Endothelial cell of umbilical vein (primary cell): ENCODE results near the gene GDPD3. TPM values are rescaled to one million over a fixed set of nuclear protein-coding genes. Genes with fewer than 3 reads are reported as not detected.

Experiments
- BruUV-seq: library from RNA; stranded (reverse); fragments of 400-500 nt; replicated peaks from 2 replicates; lab custom pipeline; 2021; lab: Mats Ljungman, UMichigan
- CTCF ChIA-PET: fragments of 300-600, 350-600 bp; sonication (Branson Sonifier 250); formaldehyde crosslinking; loops from one replicate; lab custom pipeline; 2021; ENCODE audit warnings: antibody characterized with exemption, inconsistent platforms; lab: Charles Lee
- POLR2A ChIA-PET: fragments of 300-600, 350-600 bp; sonication (Branson Sonifier 250); formaldehyde crosslinking; loops from one replicate; lab custom pipeline; 2021; ENCODE audit warnings: antibody characterized with exemption, inconsistent platforms; lab: Charles Lee
- DNase-seq: peaks from one replicate; pipeline ENCODE4 v3.0.0-alpha.2; 2011; ENCODE audit warnings: low read depth, low spot score
- FAIRE-seq: peaks from 2 replicates; lab custom pipeline; 2011; peaks lifted over from hg19 to GRCh38; lab: Jason Lieb, UNC
- H2AFZ ChIP-seq: 2 replicates; pipeline ENCODE4 v1.6.0; 2012; ENCODE audit warnings: low read depth, low read length, control low read depth, inconsistent platforms
- H3K27ac ChIP-seq: 2 replicates; pipeline ENCODE4 v1.5.1; 2011; ENCODE audit warnings: low read depth, mild to moderate bottlenecking, control low read depth, low read length, moderate library complexity; ENCODE audit not compliant: insufficient read depth
- H3K27me3 ChIP-seq, 2 experiments: 2 replicates each; pipeline versions ENCODE4 v1.6.0 to v1.6.1; 2011; ENCODE audit warnings: low read length in 2 of 2, mixed read lengths in 1 of 2; ENCODE audit not compliant: control insufficient read depth in 2 of 2, insufficient read depth in 2 of 2
- H3K36me3 ChIP-seq, 2 experiments: 2 replicates in 1 of 2; 3 replicates in 1 of 2; pipeline ENCODE4 v1.5.1; 2011; ENCODE audit warnings: low read length in 2 of 2, mild to moderate bottlenecking in 1 of 2, moderate library complexity in 1 of 2; ENCODE audit not compliant: control insufficient read depth in 2 of 2, insufficient read depth in 2 of 2; ENCODE audit errors: extremely low read depth in 1 of 2
- H3K4me1 ChIP-seq: 3 replicates; pipeline ENCODE4 v1.5.1; 2011; ENCODE audit warnings: mild to moderate bottlenecking, low read length; ENCODE audit not compliant: control insufficient read depth, insufficient read depth; ENCODE audit errors: extremely low read depth
- H3K4me2 ChIP-seq: 2 replicates; pipeline ENCODE4 v1.6.1; 2011; ENCODE audit warnings: low read length, control low read depth, mixed read lengths; ENCODE audit not compliant: insufficient read depth
- H3K4me3 ChIP-seq, 3 experiments: fragments of 200-600 bp in 1 of 3; sonication (generic), shearing (Covaris generic) in 1 of 3; replicated peaks in 1 of 3; 2 replicates each; pipeline ENCODE4 v1.5.1; 2011 to 2016; ENCODE audit warnings: control low read depth in 3 of 3, low read length in 3 of 3, mild to moderate bottlenecking in 2 of 3, inconsistent platforms in 1 of 3, low read depth in 1 of 3, moderate library complexity in 1 of 3; ENCODE audit not compliant: insufficient read depth in 1 of 3
- H3K79me2 ChIP-seq: 2 replicates; pipeline ENCODE4 v1.6.0; 2012; ENCODE audit warnings: low read length, inconsistent platforms; ENCODE audit not compliant: control insufficient read depth, insufficient read depth
- H3K9ac ChIP-seq: replicated peaks from 2 replicates; pipeline ENCODE3; 2011; ENCODE audit warnings: low read length, control low read depth; ENCODE audit not compliant: insufficient read depth; ENCODE audit errors: extremely low read depth
- H3K9me1 ChIP-seq: replicated peaks from 3 replicates; pipeline ENCODE4 v1.6.0; 2011; ENCODE audit warnings: mild to moderate bottlenecking, low read length; ENCODE audit not compliant: control insufficient read depth, insufficient read depth; ENCODE audit errors: extremely low read depth
- H3K9me3 ChIP-seq: replicated peaks from 2 replicates; pipeline ENCODE4 v1.5.1; 2012; ENCODE audit warnings: low read length, inconsistent platforms; ENCODE audit not compliant: control insufficient read depth, insufficient read depth
- H4K20me1 ChIP-seq: replicated peaks from 2 replicates; pipeline ENCODE3; 2011; ENCODE audit warnings: mild to moderate bottlenecking, low read length; ENCODE audit not compliant: control insufficient read depth, insufficient read depth; ENCODE audit errors: extremely low read depth
- FOS ChIP-seq: IDR thresholded peaks from 2 replicates; pipeline ENCODE4 v1.6.1; 2011; ENCODE audit warnings: mild to moderate bottlenecking, low read length, moderate library complexity, borderline replicate concordance; ENCODE audit not compliant: insufficient read depth
- GATA2 ChIP-seq: IDR thresholded peaks from 2 replicates; pipeline ENCODE4 v1.7.0; 2011; ENCODE audit warnings: low read depth, mild to moderate bottlenecking, moderate library complexity, mixed read lengths, low read length; ENCODE audit not compliant: insufficient read length, insufficient read depth
- JUN ChIP-seq: IDR thresholded peaks from 2 replicates; pipeline ENCODE4 v1.6.1; 2011; ENCODE audit warnings: borderline replicate concordance, low read depth; ENCODE audit not compliant: insufficient read length, insufficient read depth
- MYC ChIP-seq: IDR thresholded peaks from one replicate; pipeline ENCODE4 v1.6.1; 2011; ENCODE audit warnings: mild to moderate bottlenecking, low read depth, low read length
- POLR2AphosphoS5 ChIP-seq: IDR thresholded peaks from 2 replicates; pipeline ENCODE4 v1.6.1; 2012; ENCODE audit warnings: low read depth, mild to moderate bottlenecking, control low read depth, low read length, moderate library complexity; ENCODE audit not compliant: insufficient read depth
- dilution Hi-C: fragments of 300-500 bp; cut with MboI; formaldehyde crosslinking; loops from one replicate; pipeline ENCODE4 v1.15.0; 2019; ENCODE audit warnings: low sequenced_read_pairs; ENCODE audit not compliant: extremely low pct_ligation_motif_present
- intact Hi-C: fragments of 100-400 bp; cut with micrococcal nuclease; formaldehyde crosslinking; loops from one replicate; pipeline ENCODE4 v1.10.0; 2022
- polyA plus RNA-seq, 4 experiments: library from polyadenylated mRNA; depleted of rRNA in 3 of 4; stranded (reverse) in 3 of 4; unstranded in 1 of 4; fragments of >200 nt; gene quantifications; 2 replicates each; pipeline versions ENCODE4 v1.2.1 to v1.2.3, GENCODE V29; 2011 to 2012; ENCODE audit warnings: missing spikeins in 1 of 4
- total RNA-seq: library from RNA; stranded (reverse); gene quantifications from 2 replicates; pipeline ENCODE4 v1.2.3, GENCODE V29; 2021
- TF ChIP-seq, protein P1 (sequence below), 2 donors: IDR thresholded peaks; 1 replicate in 1 of 2; 2 replicates in 1 of 2; pipeline ENCODE4 v1.5.1; 2011; ENCODE audit warnings: low read length in 2 of 2, mild to moderate bottlenecking in 2 of 2, moderate library complexity in 2 of 2, control low read depth in 1 of 2, inconsistent platforms in 1 of 2, low read depth in 1 of 2; ENCODE audit not compliant: insufficient read depth in 1 of 2; ENCODE audit errors: extremely low read depth in 1 of 2

Gene GDPD3
- total and polyA plus RNA-seq, 2 donors (not counting 3 experiments of a cell fraction or from before 2014, with no cell fraction given), result 8.0 to 18.6 TPM

DNA sequence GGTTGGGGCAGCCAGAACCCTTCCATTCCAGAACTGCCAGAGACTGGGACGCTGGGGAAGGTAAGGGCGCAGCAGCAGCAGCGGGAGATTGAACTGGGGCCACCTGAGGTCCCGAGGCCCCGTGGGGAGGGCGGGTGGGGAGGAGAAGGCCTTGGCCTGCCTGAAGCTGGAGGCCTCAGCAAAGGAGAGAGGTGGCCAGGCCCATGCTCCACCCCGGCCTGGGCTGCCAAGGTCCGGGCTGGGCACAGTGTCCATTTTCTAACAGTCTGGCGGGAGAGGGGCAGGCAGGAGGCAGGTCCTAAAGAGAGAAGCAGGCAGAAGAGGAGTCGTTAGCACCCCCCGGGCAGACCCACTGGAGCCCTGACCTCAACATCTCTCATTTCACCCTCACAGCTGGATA is 1.1 kb upstream of the GDPD3 start:
- peaks cover 16 to 52% of the 10 kb centered on the region in 2 experiments for H3K36me3 ChIP-seq
- intact Hi-C loops, result no loop called here
- dilution Hi-C loops, result no loop called here
- H3K27me3 ChIP-seq, result no peaks in the 10 kb centered on the region
- no peaks in the 10 kb centered on the region for H3K9me1 ChIP-seq
- no TSS peak for BruUV-seq
- POLR2A ChIA-PET, result interaction anchor here (0.6 kb wide), 1 partner anchor 291 kb away, joined by 4 read pairs; no protein-coding TSS in a partner anchor
- H3K9me3 ChIP-seq, result no peaks in the 10 kb centered on the region
- H3K4me2 ChIP-seq, result no peak overlapping the region
- no peak for TF ChIP-seq FOS
- TF ChIP-seq POLR2AphosphoS5, result no peak
- TF ChIP-seq, protein P1, sequence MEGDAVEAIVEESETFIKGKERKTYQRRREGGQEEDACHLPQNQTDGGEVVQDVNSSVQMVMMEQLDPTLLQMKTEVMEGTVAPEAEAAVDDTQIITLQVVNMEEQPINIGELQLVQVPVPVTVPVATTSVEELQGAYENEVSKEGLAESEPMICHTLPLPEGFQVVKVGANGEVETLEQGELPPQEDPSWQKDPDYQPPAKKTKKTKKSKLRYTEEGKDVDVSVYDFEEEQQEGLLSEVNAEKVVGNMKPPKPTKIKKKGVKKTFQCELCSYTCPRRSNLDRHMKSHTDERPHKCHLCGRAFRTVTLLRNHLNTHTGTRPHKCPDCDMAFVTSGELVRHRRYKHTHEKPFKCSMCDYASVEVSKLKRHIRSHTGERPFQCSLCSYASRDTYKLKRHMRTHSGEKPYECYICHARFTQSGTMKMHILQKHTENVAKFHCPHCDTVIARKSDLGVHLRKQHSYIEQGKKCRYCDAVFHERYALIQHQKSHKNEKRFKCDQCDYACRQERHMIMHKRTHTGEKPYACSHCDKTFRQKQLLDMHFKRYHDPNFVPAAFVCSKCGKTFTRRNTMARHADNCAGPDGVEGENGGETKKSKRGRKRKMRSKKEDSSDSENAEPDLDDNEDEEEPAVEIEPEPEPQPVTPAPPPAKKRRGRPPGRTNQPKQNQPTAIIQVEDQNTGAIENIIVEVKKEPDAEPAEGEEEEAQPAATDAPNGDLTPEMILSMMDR (IDR thresholded peaks at IDR 0.05; ENCODE audit: extremely low read depth in 1 of 2, insufficient read depth in 1 of 2, low read depth in 1 of 2, low read length in 2 of 2), result no peak
- TF ChIP-seq MYC, result no peak
- H3K27ac ChIP-seq, result no peak overlapping the region
- H3K4me1 ChIP-seq, result no peaks in the 10 kb centered on the region
- CTCF ChIA-PET, result interaction anchor here (1.1 to 2.5 kb wide), 3 partner anchors 22 to 295 kb away, joined by 3 to 9 read pairs (median 5); no protein-coding TSS in a partner anchor
- no peak overlapping the region for H2AFZ ChIP-seq
- H3K79me2 ChIP-seq, result no peaks in the 10 kb centered on the region
- FAIRE-seq (no peak), DNase-seq (no peak)
- H3K9ac ChIP-seq, result no peak overlapping the region
- no peaks in the 10 kb centered on the region for H4K20me1 ChIP-seq
- no peak overlapping the region for H3K4me3 ChIP-seq

DNA sequence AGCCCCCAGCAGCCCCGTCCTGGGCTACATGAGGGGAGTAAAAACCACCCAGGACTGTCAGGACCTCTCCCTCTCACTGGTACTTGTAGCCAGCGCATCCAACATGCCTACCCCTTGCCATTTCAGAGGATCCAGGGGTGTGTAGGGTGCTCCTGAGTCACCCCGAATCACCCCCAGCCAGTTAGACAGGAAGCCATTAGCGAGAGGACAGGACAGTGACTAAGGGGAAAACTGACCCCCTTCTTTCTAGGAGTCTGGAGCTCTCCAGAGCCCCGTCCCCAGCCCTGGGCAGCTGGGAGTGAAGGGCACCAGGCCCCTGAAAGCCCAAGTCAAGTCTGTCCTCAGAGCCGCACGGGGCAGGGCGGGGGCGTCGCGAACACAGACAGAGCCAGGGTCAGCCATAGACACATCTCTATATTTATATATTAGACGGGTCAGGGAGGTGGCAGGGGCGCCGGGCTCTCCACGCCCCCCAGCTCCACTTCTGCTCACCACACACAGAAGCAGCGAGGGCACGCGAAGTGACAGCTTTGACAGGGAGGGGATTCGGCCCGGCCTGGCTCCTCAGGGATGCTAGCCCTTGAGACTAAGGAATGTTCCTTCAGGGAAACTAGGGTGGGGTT is 485 bp upstream of the GDPD3 start:
- BruUV-seq, result no TSS peak
- Histone ChIP-seq H3K36me3 (peaks cover 16 to 50% of the 10 kb centered on the region in 2 experiments), H3K9me3 (no peaks in the 10 kb centered on the region), H3K4me1 (no peaks in the 10 kb centered on the region), H3K4me3 (no peak overlapping the region), H3K4me2 (no peak overlapping the region), H2AFZ (no peak overlapping the region), H3K27ac (no peak overlapping the region), H3K9me1 (no peaks in the 10 kb centered on the region), H3K9ac (no peak overlapping the region), H3K27me3 (no peaks in the 10 kb centered on the region), H3K79me2 (no peaks in the 10 kb centered on the region), H4K20me1 (no peaks in the 10 kb centered on the region)
- intact Hi-C loops (no loop called here), dilution Hi-C loops (no loop called here)
- no peak for DNase-seq
- POLR2A ChIA-PET, result interaction anchor here (0.6 kb wide), 1 partner anchor 290 kb away, joined by 4 read pairs; no protein-coding TSS in a partner anchor
- TF ChIP-seq JUN (no peak), GATA2 (no peak), MYC (no peak)
- CTCF ChIA-PET, result interaction anchor here (0.7 to 6.2 kb wide), 7 partner anchors 10 to 515 kb away, joined by 3 to 52 read pairs (median 4); partner anchors contain the start of gene TBX6
- no peak for FAIRE-seq
